BE2C (cell line): ENCODE data around the gene TNNT3.

Experiments
- DNase-seq: peaks from one replicate; pipeline ENCODE4 v3.0.0-alpha.2; 2020
- H3K27me3 ChIP-seq: fragments of 250-450 bp; sonication (Bioruptor Pico); 2 replicates; pipeline ENCODE4 v1.5.1; 2020; ENCODE audit warnings: mild to moderate bottlenecking
- H3K36me3 ChIP-seq: fragments of 250-450 bp; sonication (Bioruptor Pico); 2 replicates; pipeline ENCODE4 v1.5.1; 2020; ENCODE audit warnings: mild to moderate bottlenecking
- H3K4me1 ChIP-seq: fragments of 250-450 bp; sonication (Bioruptor Pico); 2 replicates; pipeline ENCODE4 v1.5.1; 2020
- H3K4me3 ChIP-seq: 2 replicates; pipeline ENCODE4 v1.5.1; 2011; ENCODE audit warnings: low read depth, low read length
- H3K9me3 ChIP-seq: fragments of 250-450 bp; sonication (Bioruptor Pico); 2 replicates; pipeline ENCODE4 v1.5.1; 2020
- CTCF ChIP-seq: IDR thresholded peaks from 2 replicates; pipeline ENCODE4 v1.5.1; 2012; ENCODE audit warnings: mild to moderate bottlenecking, low read depth, low read length

Gene TNNT3

GRCh38 chr11:1891831-1892115, 27.7 kb upstream of the TNNT3 start, which contains the start of gene PRR33:
Gene PRR33 (minus strand): TSS chr11:1891895. CDS start chr11:1890584, 1,311 bp downstream.
- DNase-seq = no peak
- no peaks in the 10 kb centered on the region for H3K9me3 ChIP-seq
- H3K27me3 ChIP-seq = no peaks in the 10 kb centered on the region
- H3K4me1 ChIP-seq = no peaks in the 10 kb centered on the region
- H3K4me3 ChIP-seq = no peak within 1 kb of the TSS
- no peaks in the 10 kb centered on the region for H3K36me3 ChIP-seq
- TF ChIP-seq CTCF = no peak

GRCh38 chr11:1892116-1892515, 27.4 kb upstream of the TNNT3 start:
- no peaks in the 10 kb centered on the region for H3K27me3 ChIP-seq
- no peak overlapping the region for H3K4me3 ChIP-seq
- no peaks in the 10 kb centered on the region for H3K9me3 ChIP-seq
- TF ChIP-seq CTCF = no peak
- DNase-seq = no peak
- H3K36me3 ChIP-seq = no peaks in the 10 kb centered on the region
- H3K4me1 ChIP-seq = no peaks in the 10 kb centered on the region

DNA sequence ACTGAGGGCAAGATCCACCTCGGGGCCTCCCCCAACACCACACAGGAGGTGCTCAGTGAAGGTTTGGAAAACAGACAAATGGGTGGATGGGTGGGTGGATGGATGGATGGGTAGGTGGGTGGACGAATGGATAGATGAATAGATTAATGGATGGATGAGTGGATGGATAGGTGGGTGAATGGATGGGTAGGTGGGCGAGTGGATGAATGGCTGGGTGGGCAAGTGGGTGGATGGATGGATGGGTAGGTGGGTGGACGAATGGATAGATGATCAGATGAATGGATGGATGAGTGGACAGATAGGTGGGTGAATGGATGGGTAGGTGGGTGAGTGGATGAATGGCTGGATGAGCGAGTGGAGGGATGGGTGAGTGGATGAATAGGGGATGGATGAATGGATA, 26.9 kb upstream of the TNNT3 start:
- Histone ChIP-seq H3K27me3 (no peaks in the 10 kb centered on the region), H3K4me3 (no peak overlapping the region), H3K9me3 (no peaks in the 10 kb centered on the region), H3K4me1 (no peaks in the 10 kb centered on the region), H3K36me3 (no peaks in the 10 kb centered on the region)
- DNase-seq = no peak
- TF ChIP-seq CTCF = no peak

DNA sequence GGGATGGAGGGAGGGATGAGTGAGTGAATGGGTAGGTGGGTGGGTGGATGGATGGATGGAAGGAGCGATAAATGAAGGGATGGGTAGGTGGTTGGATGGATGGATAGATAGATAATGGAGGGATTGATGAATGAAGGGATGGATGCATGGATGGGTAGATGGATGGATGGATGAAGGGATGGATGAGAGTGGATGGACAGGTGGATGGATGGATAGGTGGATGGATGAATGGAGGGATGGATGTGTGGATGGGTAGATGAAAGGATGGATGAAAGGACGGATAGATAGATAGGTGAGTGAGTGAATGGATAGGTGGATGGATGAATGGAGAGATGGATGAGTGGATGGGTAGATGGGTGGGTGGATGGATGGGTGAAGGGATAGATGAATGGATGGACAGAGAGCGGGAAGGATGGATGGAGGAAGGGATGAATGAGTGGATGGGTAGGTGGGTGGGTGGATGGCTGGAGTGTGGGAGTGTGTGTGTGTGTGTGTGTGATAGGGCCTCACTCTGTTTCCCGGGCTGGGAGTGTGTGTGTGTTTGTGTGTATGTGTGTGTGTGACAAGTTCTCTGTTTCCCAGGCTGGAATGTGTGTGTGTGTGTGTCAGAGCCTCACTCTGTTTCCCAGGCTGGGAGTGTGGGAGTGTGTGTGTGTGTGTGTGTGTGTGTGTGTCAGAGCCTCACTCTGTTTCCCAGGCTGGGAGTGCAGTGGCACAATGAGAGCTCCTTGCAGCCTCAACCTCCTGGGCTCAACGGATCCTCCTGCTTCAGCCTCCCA, 25.7 kb upstream of the TNNT3 start:
- H3K4me3 ChIP-seq = no peak overlapping the region
- H3K9me3 ChIP-seq = no peaks in the 10 kb centered on the region
- no peaks in the 10 kb centered on the region for H3K4me1 ChIP-seq
- no peak for TF ChIP-seq CTCF
- H3K27me3 ChIP-seq = no peaks in the 10 kb centered on the region
- no peaks in the 10 kb centered on the region for H3K36me3 ChIP-seq
- no peak for DNase-seq

- no peak overlapping the region for H3K4me3 ChIP-seq
- no peaks in the 10 kb centered on the region for H3K36me3 ChIP-seq
- H3K9me3 ChIP-seq = no peaks in the 10 kb centered on the region
- H3K4me1 ChIP-seq = no peaks in the 10 kb centered on the region
- no peak for TF ChIP-seq CTCF
- no peak for DNase-seq
- no peaks in the 10 kb centered on the region for H3K27me3 ChIP-seq
Measured at GRCh38 chr11:1894759-1895158, 24.7 kb upstream of the TNNT3 start.

DNA sequence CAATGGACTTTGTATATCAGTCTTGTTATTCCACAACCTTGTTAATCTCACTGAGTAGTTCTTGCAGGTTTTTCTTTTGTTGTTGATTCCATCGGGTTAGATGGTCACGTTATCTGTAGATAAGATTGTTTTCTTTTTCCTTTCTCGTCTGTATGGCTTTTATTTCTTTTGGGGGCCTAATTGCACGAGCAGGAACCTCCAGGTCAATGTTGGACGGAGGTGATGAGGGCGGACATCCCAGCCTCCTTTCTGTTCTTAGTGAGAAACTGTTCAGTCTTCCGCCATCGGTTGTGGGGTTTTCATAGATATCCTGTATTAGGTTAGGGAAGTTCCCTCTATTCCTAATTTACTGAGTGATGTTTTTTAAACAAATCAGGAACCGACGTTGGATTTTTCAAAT, 23.0 kb upstream of the TNNT3 start:
- DNase-seq = no peak
- H3K27me3 ChIP-seq = no peaks in the 10 kb centered on the region

More for the DNA sequence above, 23.0 kb upstream of the TNNT3 start:
- Histone ChIP-seq H3K36me3 (no peaks in the 10 kb centered on the region), H3K4me3 (no peak overlapping the region), H3K4me1 (no peaks in the 10 kb centered on the region), H3K9me3 (no peaks in the 10 kb centered on the region)
- no peak for TF ChIP-seq CTCF
